Spleen (tissue), 11 donors: ENCODE results near the gene PARD3. TPM values are rescaled to one million over a fixed set of nuclear protein-coding genes. Genes with fewer than 3 reads are reported as not detected.

Experiments
- DNase-seq: peaks from one replicate; pipeline ENCODE4 v3.0.0-alpha.2; 2020
- H3K27ac ChIP-seq, 8 donors: fragments of 200-600 bp; sonication (generic) in 7 of 8; 1 replicate in 4 of 8; 2 replicates in 4 of 8; pipeline versions ENCODE4 v1.5.0 to v1.8.0; 2016 to 2021; ENCODE audit warnings: inconsistent platforms in 4 of 8, mild to moderate bottlenecking in 4 of 8, moderate library complexity in 1 of 8
- H3K27me3 ChIP-seq, 7 donors: fragments of 200-600 bp; sonication (generic) in 6 of 7; replicated peaks in 1 of 7; 1 replicate in 4 of 7; 2 replicates in 3 of 7; pipeline versions ENCODE4 v1.5.0 to v1.8.0; 2016 to 2021; ENCODE audit warnings: inconsistent platforms in 3 of 7, mild to moderate bottlenecking in 1 of 7
- H3K36me3 ChIP-seq, 6 donors: fragments of 200-600 bp; sonication (generic) in 5 of 6; 1 replicate in 4 of 6; 2 replicates in 2 of 6; pipeline versions ENCODE4 v1.5.0 to v1.8.0; 2016 to 2021; ENCODE audit warnings: inconsistent platforms in 2 of 6
- H3K4me1 ChIP-seq, 6 donors: fragments of 200-600 bp; sonication (generic) in 5 of 6; 1 replicate in 3 of 6; 2 replicates in 3 of 6; pipeline versions ENCODE4 v1.5.0 to v1.8.0; 2016 to 2021; ENCODE audit warnings: inconsistent platforms in 3 of 6
- H3K4me3 ChIP-seq, 8 donors: fragments of 200-600 bp; sonication (generic) in 7 of 8; 1 replicate in 4 of 8; 2 replicates in 4 of 8; pipeline versions ENCODE4 v1.5.0 to v1.8.0; 2016 to 2021; ENCODE audit warnings: inconsistent platforms in 4 of 8, mild to moderate bottlenecking in 4 of 8, moderate library complexity in 2 of 8
- H3K9me3 ChIP-seq, 8 donors: fragments of 200-600 bp; sonication (generic) in 7 of 8; 1 replicate in 4 of 8; 2 replicates in 4 of 8; pipeline versions ENCODE4 v1.5.0 to v1.8.0; 2016 to 2021; ENCODE audit warnings: inconsistent platforms in 4 of 8
- CTCF ChIP-seq, 11 experiments: fragments of 200-600 bp in 7 of 11; fragments of 450-650 bp in 4 of 11; sonication (generic) in 4 of 11; IDR thresholded peaks in 8 of 11; conservative IDR thresholded peaks in 3 of 11; 1 replicate in 7 of 11; 2 replicates in 4 of 11; pipeline versions ENCODE4 v1.4.0 to v1.8.0; 2016 to 2021; ENCODE audit warnings: antibody characterized with exemption in 11 of 11, inconsistent platforms in 4 of 11, mild to moderate bottlenecking in 1 of 11
- POLR2A ChIP-seq, 3 donors: fragments of 450-650 bp; IDR thresholded peaks; one replicate each; pipeline ENCODE4 v1.5.1; 2017; ENCODE audit warnings: antibody characterized with exemption in 3 of 3, mild to moderate bottlenecking in 1 of 3
- POLR2AphosphoS5 ChIP-seq, 3 donors: sonication (generic); formaldehyde crosslinking; IDR thresholded peaks; one replicate each; pipeline ENCODE4 v1.5.1; 2017; ENCODE audit warnings: antibody characterized with exemption in 3 of 3
- WGBS, 5 donors: extraction: QIAGEN DNeasy Blood & Tissue Kit in 3 of 5; methylation state at CpG; one replicate each; pipeline versions ENCODE4 v1.1.5 to v1.1.7; 2013 to 2018; 5-methylcytosine and 5-hydroxymethylcytosine counted together
- intact Hi-C: fragments of 100-400 bp; cut with DNase I; formaldehyde crosslinking; loops from one replicate; pipeline ENCODE4 v1.15.0; 2023; ENCODE audit warnings: low total_unique reads
- polyA plus RNA-seq, 3 donors: library from polyadenylated mRNA; stranded (reverse); fragments of 200-250 nt; gene quantifications; one replicate each; pipeline ENCODE4 v1.2.1, GENCODE V29; 2013
- total RNA-seq, 7 donors: library from RNA; depleted of rRNA in 3 of 7; stranded (reverse); fragments of >200 nt in 3 of 7; fragmentation: NEBNext Ultra II Directional in 4 of 7; extraction: Animal tissue kit (Norgen Biotek cat#: 25700) in 4 of 7; gene quantifications; one replicate each; pipeline versions ENCODE4 v1.1.0 to v1.2.1, GENCODE V29; 2016 to 2021
- donor health status: healthy with polysubstance abuse.
- donor health status: DM: no; HTN: no; CAD: no; lungs with moderate emphysema.
- donor health status: DM: no; HTN: no; CAD: no.
- donor health status: Bipolar disorder and iron deficiency.
- donor health status: healthy.
- donor health status: DM: no; HTN: no; CAD: no.
- donor health status: DM: yes; HTN: yes; CAD: no.

PARD3 gene
- total and polyA plus RNA-seq, 10 donors, result 2.8 to 18.9 (median 10.8) TPM

GRCh38 chr10:34171957-34172527 is 643.1 kb downstream of the PARD3 start:
- Histone ChIP-seq H3K36me3 (no peaks in the 10 kb centered on the region), H3K27me3 (no peaks in the 10 kb centered on the region), H3K4me1 (peaks cover 0 to 3% (median 0%) of the 10 kb centered on the region in 6 donors), H3K4me3 (no peak overlapping the region), H3K9me3 (no peaks in the 10 kb centered on the region), H3K27ac (no peak overlapping the region)
- TF ChIP-seq CTCF (IDR thresholded peaks at IDR 0.05 in 8 of 11, conservative IDR thresholded peaks at IDR 0.05 in 3 of 11) (no peak), POLR2AphosphoS5 (IDR thresholded peaks at IDR 0.05) (no peak), POLR2A (IDR thresholded peaks at IDR 0.05) (no peak)
- 58 to 76% (median 68%) methylated on average over 4 of the region's 4 CpGs for WGBS, 5 donors
- DNase-seq, result no peak
- intact Hi-C loops, result no loop called here

- no peak for TF ChIP-seq POLR2A (IDR thresholded peaks at IDR 0.05)
- no peak for TF ChIP-seq POLR2AphosphoS5 (IDR thresholded peaks at IDR 0.05)
- TF ChIP-seq CTCF (IDR thresholded peaks at IDR 0.05 in 8 of 11, conservative IDR thresholded peaks at IDR 0.05 in 3 of 11), result no peak
These were observed 645.4 kb downstream of the PARD3 start for GRCh38 chr10:34169677-34170076.

GRCh38 chr10:34169131-34169530 is 646.0 kb downstream of the PARD3 start:
- Histone ChIP-seq H3K36me3 (no peaks in the 10 kb centered on the region), H3K27me3 (no peaks in the 10 kb centered on the region), H3K9me3 (no peaks in the 10 kb centered on the region), H3K4me3 (no peak overlapping the region), H3K4me1 (peaks cover 0 to 3% (median 0%) of the 10 kb centered on the region in 6 donors), H3K27ac (no peak overlapping the region)
- no peak for DNase-seq
- 55 to 76% (median 64%) methylated on average over 3 of the region's 3 CpGs for WGBS, 5 donors
- intact Hi-C loops, result no loop called here
- no peak for TF ChIP-seq CTCF (IDR thresholded peaks at IDR 0.05 in 8 of 11, conservative IDR thresholded peaks at IDR 0.05 in 3 of 11)
- TF ChIP-seq POLR2A (IDR thresholded peaks at IDR 0.05), result no peak
- TF ChIP-seq POLR2AphosphoS5 (IDR thresholded peaks at IDR 0.05), result no peak

More at GRCh38 chr10:34169677-34170076, 645.4 kb downstream of the PARD3 start:
- Histone ChIP-seq H3K9me3 (no peaks in the 10 kb centered on the region), H3K4me3 (no peak overlapping the region), H3K27ac (no peak overlapping the region), H3K4me1 (peaks cover 0 to 3% (median 0%) of the 10 kb centered on the region in 6 donors), H3K36me3 (no peaks in the 10 kb centered on the region), H3K27me3 (no peaks in the 10 kb centered on the region)
- intact Hi-C loops, result no loop called here
- DNase-seq, result no peak
- 72 to 97% (median 86%) methylated on average over 3 of the region's 3 CpGs for WGBS, 5 donors

GRCh38 chr10:34168439-34168838 is 646.7 kb downstream of the PARD3 start:
- intact Hi-C loops, result no loop called here
- Histone ChIP-seq H3K4me1 (peaks cover 0 to 3% (median 0%) of the 10 kb centered on the region in 6 donors), H3K36me3 (no peaks in the 10 kb centered on the region), H3K27ac (no peak overlapping the region), H3K9me3 (no peaks in the 10 kb centered on the region), H3K27me3 (no peaks in the 10 kb centered on the region), H3K4me3 (no peak overlapping the region)
- 59 to 90% (median 81%) methylated on average over 4 of the region's 4 CpGs for WGBS, 5 donors
- no peak for TF ChIP-seq POLR2AphosphoS5 (IDR thresholded peaks at IDR 0.05)
- no peak for TF ChIP-seq CTCF (IDR thresholded peaks at IDR 0.05 in 8 of 11, conservative IDR thresholded peaks at IDR 0.05 in 3 of 11)
- no peak for TF ChIP-seq POLR2A (IDR thresholded peaks at IDR 0.05)
- DNase-seq, result no peak
